ENCODE results near the gene CACHD1. TPM values are rescaled to one million over a fixed set of nuclear protein-coding genes. Genes with fewer than 3 reads are reported as not detected.

CACHD1 gene
- polyA plus RNA-seq, 2 of the 4 experiments (the other 2 are of a cell fraction) = 0.72 to 1.6 TPM

DNA sequence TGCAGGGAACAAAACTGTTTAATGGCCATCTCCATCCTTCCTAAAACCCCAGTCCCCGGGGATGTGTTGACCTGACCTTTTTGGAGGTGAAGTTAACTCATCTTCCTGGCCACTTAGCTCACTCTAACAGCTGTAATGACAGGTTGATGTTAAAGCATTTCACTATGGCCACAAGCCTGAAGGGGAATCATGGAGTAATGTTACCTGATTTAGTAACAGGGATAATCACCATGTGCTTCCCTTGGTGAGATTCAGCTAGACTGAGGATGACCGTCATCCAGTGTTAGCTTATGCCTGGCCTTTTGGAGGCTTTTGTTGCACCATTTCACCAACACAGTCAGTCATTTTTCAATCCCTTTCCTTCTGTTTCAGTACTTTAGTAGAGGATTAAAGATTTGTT lies 210.7 kb downstream of the CACHD1 start:
- DNase-seq (ENCODE audit: low read depth in 1 of 2, low spot score in 1 of 2) (no peak), ATAC-seq (no peak), FAIRE-seq (no peak)
- no peak for TF ChIP-seq CHD2 (IDR thresholded peaks at IDR 0.05; ENCODE audit: low read length, partially characterized antibody)
- TF ChIP-seq MAFK (IDR thresholded peaks at IDR 0.05; ENCODE audit: partially characterized antibody) = no peak
- H3K4me3 ChIP-seq = no peak overlapping the region
- 57% methylated on average over 2 of the region's 2 CpGs for WGBS (ENCODE audit: missing lambda C conversion rate)
- POLR2A ChIA-PET = no interaction called here
- no peaks in the 10 kb centered on the region for H3K4me1 ChIP-seq
- CTCF ChIA-PET = interaction anchor here (1.2 to 8.1 kb wide), 2 partner anchors 144 to 410 kb away, joined by 3 to 56 read pairs; no protein-coding TSS in a partner anchor
- H3K4me2 ChIP-seq = no peak overlapping the region
- no peaks in the 10 kb centered on the region for H3K9me3 ChIP-seq
- no peak overlapping the region for H3K27ac ChIP-seq

DNA sequence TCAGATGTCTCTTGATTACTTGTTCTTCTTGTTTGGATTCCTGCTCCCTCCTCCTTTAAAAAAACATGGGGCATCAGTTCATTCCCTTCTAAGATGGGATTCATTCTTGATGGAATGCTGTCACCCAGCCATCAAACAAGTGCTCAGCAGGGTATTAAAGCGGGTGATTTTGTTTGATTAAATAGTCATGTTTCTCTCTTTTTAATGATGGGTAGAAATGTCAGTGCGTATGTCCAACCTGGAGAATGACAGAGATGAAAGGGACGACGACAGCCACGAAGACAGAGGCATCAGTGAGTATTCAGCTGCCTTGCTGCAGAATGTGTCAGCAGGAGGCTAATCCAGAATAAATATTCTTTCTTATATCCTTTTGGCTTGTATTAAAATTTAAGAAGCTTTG lies 211.1 kb downstream of the CACHD1 start:
- FAIRE-seq = no peak
- H3K9me3 ChIP-seq = no peaks in the 10 kb centered on the region
- no peak for DNase-seq (ENCODE audit: low read depth in 1 of 2, low spot score in 1 of 2)
- no peak overlapping the region for H3K4me2 ChIP-seq
- 89% methylated on average over 5 of the region's 5 CpGs for WGBS (ENCODE audit: missing lambda C conversion rate)
- no peaks in the 10 kb centered on the region for H3K4me1 ChIP-seq
- ChIA-PET CTCF (interaction anchor here (0.9 to 1.2 kb wide), 2 partner anchors 9 to 144 kb away, joined by 3 to 4 read pairs; no protein-coding TSS in a partner anchor), POLR2A (no interaction called here)
- no peak for ATAC-seq
- TF ChIP-seq, protein P1, sequence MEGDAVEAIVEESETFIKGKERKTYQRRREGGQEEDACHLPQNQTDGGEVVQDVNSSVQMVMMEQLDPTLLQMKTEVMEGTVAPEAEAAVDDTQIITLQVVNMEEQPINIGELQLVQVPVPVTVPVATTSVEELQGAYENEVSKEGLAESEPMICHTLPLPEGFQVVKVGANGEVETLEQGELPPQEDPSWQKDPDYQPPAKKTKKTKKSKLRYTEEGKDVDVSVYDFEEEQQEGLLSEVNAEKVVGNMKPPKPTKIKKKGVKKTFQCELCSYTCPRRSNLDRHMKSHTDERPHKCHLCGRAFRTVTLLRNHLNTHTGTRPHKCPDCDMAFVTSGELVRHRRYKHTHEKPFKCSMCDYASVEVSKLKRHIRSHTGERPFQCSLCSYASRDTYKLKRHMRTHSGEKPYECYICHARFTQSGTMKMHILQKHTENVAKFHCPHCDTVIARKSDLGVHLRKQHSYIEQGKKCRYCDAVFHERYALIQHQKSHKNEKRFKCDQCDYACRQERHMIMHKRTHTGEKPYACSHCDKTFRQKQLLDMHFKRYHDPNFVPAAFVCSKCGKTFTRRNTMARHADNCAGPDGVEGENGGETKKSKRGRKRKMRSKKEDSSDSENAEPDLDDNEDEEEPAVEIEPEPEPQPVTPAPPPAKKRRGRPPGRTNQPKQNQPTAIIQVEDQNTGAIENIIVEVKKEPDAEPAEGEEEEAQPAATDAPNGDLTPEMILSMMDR (IDR thresholded peaks at IDR 0.05) = no peak
- TF ChIP-seq CHD2 (IDR thresholded peaks at IDR 0.05; ENCODE audit: low read length, partially characterized antibody) = no peak
- TF ChIP-seq CBX8 (IDR thresholded peaks at IDR 0.05) = no peak
- no peak for TF ChIP-seq RAD21 (conservative IDR thresholded peaks at IDR 0.05 in 1 of 2, IDR thresholded peaks at IDR 0.05 in 1 of 2)
- no peak for TF ChIP-seq HEYL (CRISPR knock-in tag; IDR thresholded peaks at IDR 0.05)
- TF ChIP-seq, protein P2, sequence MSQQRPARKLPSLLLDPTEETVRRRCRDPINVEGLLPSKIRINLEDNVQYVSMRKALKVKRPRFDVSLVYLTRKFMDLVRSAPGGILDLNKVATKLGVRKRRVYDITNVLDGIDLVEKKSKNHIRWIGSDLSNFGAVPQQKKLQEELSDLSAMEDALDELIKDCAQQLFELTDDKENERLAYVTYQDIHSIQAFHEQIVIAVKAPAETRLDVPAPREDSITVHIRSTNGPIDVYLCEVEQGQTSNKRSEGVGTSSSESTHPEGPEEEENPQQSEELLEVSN (IDR thresholded peaks at IDR 0.05; ENCODE audit: borderline replicate concordance, low read depth) = no peak
- TF ChIP-seq RCOR1 (IDR thresholded peaks at IDR 0.05; ENCODE audit: low read depth, low read length) = no peak
- no peak for TF ChIP-seq PHF8 (IDR thresholded peaks at IDR 0.05; ENCODE audit: borderline replicate concordance, low read depth)
- no peak for TF ChIP-seq USF2 (IDR thresholded peaks at IDR 0.05)
- TF ChIP-seq CEBPB (IDR thresholded peaks at IDR 0.05) = no peak
- TF ChIP-seq, protein P3, sequence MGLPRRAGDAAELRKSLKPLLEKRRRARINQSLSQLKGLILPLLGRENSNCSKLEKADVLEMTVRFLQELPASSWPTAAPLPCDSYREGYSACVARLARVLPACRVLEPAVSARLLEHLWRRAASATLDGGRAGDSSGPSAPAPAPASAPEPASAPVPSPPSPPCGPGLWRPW (IDR thresholded peaks at IDR 0.05) = no peak
- no peak for TF ChIP-seq MAFK (IDR thresholded peaks at IDR 0.05; ENCODE audit: partially characterized antibody)
- TF ChIP-seq ELK1 (IDR thresholded peaks at IDR 0.05; ENCODE audit: low read depth, low read length) = no peak
- TF ChIP-seq POLR2A (IDR thresholded peaks at IDR 0.05; ENCODE audit: low read length) = no peak
- no peak overlapping the region for H3K27ac ChIP-seq
- no peak overlapping the region for H3K4me3 ChIP-seq

- 81% methylated on average over 2 of the region's 2 CpGs for WGBS (ENCODE audit: missing lambda C conversion rate)
- no peak for ATAC-seq
- Histone ChIP-seq H3K27ac (no peak overlapping the region), H3K9me3 (no peaks in the 10 kb centered on the region), H3K4me3 (no peak overlapping the region), H3K4me1 (peaks cover 18% of the 10 kb centered on the region), H3K4me2 (no peak overlapping the region)
- DNase-seq (ENCODE audit: low read depth in 1 of 2, low spot score in 1 of 2) = no peak
- no peak for FAIRE-seq
- CTCF ChIA-PET = interaction anchor here (1.0 kb wide), 1 partner anchor 8 kb away, joined by 5 read pairs; no protein-coding TSS in a partner anchor
- POLR2A ChIA-PET = no interaction called here
- TF ChIP-seq MYC (IDR thresholded peaks at IDR 0.05; ENCODE audit: borderline replicate concordance, low read length) (no peak), JUNB (IDR thresholded peaks at IDR 0.05) (no peak), HOXB5 (CRISPR knock-in tag; IDR thresholded peaks at IDR 0.05) (no peak), ZC3H11A (IDR thresholded peaks at IDR 0.05) (no peak)
Observed at GRCh38 chr1:64683419-64683818, 213.5 kb downstream of the CACHD1 start.
